ENCODE measurements around the gene TBX18.
A peak's percentile ranks its signal among the peaks of the same experiment; 100 is the strongest.

Gene TBX18

DNA sequence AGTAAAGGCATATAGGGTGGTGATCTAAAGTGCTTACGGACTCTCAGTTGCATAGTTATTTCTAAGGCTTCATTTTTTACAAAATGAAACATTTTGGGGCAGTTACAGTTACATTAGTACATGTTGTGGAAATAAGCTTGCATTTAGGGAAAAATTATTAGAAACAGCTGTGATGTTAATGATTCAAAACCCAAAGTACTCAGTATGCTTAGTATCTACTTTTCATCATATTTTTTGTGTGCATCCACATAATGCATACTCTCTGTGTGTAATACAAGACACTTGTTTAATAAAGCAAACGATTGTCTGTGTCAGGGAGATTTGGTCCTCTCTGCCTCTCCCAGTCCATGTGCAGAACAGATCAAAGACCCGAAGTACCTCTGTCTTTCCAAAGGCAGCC lies 11.4 kb upstream of the TBX18 start:
- Mint-ChIP-seq H3K4me3 (no peak overlapping the region), H3K27me3 (ENCODE audit: low read depth, poor library complexity) (peaks cover 96% of the 10 kb centered on the region)
- TF ChIP-seq, protein P1, sequence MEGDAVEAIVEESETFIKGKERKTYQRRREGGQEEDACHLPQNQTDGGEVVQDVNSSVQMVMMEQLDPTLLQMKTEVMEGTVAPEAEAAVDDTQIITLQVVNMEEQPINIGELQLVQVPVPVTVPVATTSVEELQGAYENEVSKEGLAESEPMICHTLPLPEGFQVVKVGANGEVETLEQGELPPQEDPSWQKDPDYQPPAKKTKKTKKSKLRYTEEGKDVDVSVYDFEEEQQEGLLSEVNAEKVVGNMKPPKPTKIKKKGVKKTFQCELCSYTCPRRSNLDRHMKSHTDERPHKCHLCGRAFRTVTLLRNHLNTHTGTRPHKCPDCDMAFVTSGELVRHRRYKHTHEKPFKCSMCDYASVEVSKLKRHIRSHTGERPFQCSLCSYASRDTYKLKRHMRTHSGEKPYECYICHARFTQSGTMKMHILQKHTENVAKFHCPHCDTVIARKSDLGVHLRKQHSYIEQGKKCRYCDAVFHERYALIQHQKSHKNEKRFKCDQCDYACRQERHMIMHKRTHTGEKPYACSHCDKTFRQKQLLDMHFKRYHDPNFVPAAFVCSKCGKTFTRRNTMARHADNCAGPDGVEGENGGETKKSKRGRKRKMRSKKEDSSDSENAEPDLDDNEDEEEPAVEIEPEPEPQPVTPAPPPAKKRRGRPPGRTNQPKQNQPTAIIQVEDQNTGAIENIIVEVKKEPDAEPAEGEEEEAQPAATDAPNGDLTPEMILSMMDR (IDR thresholded peaks at IDR 0.05) = no peak

DNA sequence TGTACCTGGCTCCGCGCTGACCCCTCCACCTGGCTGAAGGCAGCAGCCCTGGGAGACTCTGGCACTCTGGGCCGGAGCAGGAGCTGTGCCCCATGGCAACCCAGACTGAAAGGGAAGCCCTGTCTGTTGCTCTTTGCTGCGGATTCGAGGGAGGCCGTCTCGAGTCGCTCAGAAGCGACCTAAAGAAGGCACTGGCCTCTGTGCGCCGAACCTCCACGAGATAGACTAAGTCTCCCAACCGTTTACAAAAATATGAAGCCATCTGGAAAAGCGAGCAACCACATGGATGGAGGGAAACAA lies 10.5 kb upstream of the TBX18 start:
- DNase-seq = no peak
- Mint-ChIP-seq H3K9me3 (no peaks in the 10 kb centered on the region), H3K4me3 (peak overlapping the region; percentile 60), H3K36me3 (ENCODE audit: low read depth) (no peaks in the 10 kb centered on the region), H3K27me3 (ENCODE audit: low read depth, poor library complexity) (peaks cover 96% of the 10 kb centered on the region), H3K4me1 (peaks cover 14% of the 10 kb centered on the region), H3K27ac (no peak overlapping the region)
- TF ChIP-seq, protein P1 (IDR thresholded peaks at IDR 0.05) = peak; percentile 11

More for the DNA sequence above, 11.4 kb upstream of the TBX18 start:
- H3K4me1 Mint-ChIP-seq = peaks cover 14% of the 10 kb centered on the region
- no peak for DNase-seq
- H3K9me3 Mint-ChIP-seq = no peaks in the 10 kb centered on the region
- no peak overlapping the region for H3K27ac Mint-ChIP-seq
- no peaks in the 10 kb centered on the region for H3K36me3 Mint-ChIP-seq (ENCODE audit: low read depth)

DNA sequence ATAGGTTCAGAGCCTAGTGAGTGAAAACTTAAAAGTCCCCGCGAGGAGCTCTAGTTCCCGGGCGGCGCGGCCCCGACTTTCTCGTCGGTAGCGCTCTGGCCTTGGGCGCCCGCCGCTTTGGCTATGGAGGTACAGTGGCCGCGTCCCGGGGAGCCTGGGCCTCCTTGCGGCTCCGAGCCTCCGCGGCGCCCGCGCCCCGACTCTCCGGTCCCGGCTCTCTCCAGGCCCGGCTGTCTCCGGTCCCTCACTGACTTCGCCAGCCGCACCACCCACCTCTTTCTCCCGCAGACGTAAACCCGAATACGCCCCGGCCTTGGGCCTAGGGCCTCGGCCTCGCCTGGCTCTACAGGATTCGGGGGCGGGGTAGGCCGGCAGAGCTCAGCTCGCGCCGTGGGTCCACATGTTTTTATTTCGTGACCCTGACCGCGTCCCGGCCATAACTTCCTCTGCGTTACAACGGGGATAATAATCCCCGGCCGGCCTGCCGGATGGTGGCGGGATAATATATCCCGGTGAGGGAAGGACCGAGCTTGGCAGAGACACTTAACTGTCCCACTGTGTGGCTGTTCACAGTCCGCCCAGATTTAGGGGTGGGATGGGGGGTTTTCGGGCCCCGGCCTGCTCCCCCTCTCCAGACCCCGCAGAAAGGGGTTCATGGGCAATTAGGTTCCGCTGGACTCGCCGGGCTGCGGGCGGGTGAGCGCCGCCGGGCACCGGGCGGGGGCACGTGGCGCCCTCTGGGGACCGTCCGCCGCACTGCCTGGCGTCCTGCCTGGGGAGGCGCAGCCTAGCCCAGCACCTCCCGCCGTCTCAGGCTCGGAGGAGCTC lies 10.0 kb upstream of the TBX18 start:
- Mint-ChIP-seq H3K27ac (no peak overlapping the region), H3K9me3 (no peaks in the 10 kb centered on the region)
- DNase-seq = peak; percentile 80

GRCh38 chr6:84773431-84774156 lies 9.2 kb upstream of the TBX18 start:
- TF ChIP-seq, protein P1 (IDR thresholded peaks at IDR 0.05) = no peak
- no peaks in the 10 kb centered on the region for H3K9me3 Mint-ChIP-seq
- H3K4me3 Mint-ChIP-seq = peak overlapping the region; percentile 81
- H3K27ac Mint-ChIP-seq = no peak overlapping the region
- peak; percentile 55 for DNase-seq
- H3K27me3 Mint-ChIP-seq (ENCODE audit: low read depth, poor library complexity) = peaks cover 100% of the 10 kb centered on the region
- no peaks in the 10 kb centered on the region for H3K36me3 Mint-ChIP-seq (ENCODE audit: low read depth)
- peaks cover 24% of the 10 kb centered on the region for H3K4me1 Mint-ChIP-seq

More for the DNA sequence above, 10.0 kb upstream of the TBX18 start:
- Mint-ChIP-seq H3K27me3 (ENCODE audit: low read depth, poor library complexity) (peaks cover 97% of the 10 kb centered on the region), H3K4me1 (peaks cover 16% of the 10 kb centered on the region), H3K4me3 (peak overlapping the region; percentile 81), H3K36me3 (ENCODE audit: low read depth) (no peaks in the 10 kb centered on the region)
- TF ChIP-seq, protein P1 (IDR thresholded peaks at IDR 0.05) = peak; percentile 79

DNA sequence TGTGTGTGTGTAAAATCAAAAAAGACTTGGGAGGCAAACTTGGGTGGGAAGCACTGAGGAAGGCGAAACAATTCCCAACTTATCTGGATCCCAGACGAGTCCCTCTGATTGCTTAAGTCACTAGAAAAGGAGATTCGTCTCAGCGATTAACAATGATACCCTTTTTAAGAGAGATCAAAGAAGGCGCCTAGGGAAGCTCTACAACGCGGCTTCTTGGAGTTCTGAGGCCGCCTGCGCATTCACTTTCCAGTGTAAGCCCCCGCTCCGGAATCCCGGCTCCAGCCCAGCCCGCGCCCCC lies 8.7 kb upstream of the TBX18 start:
- H3K36me3 Mint-ChIP-seq (ENCODE audit: low read depth) = no peaks in the 10 kb centered on the region
- no peak for DNase-seq
- H3K4me3 Mint-ChIP-seq = peak overlapping the region; percentile 81
- peaks cover 100% of the 10 kb centered on the region for H3K27me3 Mint-ChIP-seq (ENCODE audit: low read depth, poor library complexity)
- H3K27ac Mint-ChIP-seq = no peak overlapping the region
- H3K4me1 Mint-ChIP-seq = peaks cover 29% of the 10 kb centered on the region
- TF ChIP-seq, protein P1 (IDR thresholded peaks at IDR 0.05) = no peak
- H3K9me3 Mint-ChIP-seq = no peaks in the 10 kb centered on the region

Data from nephron progenitor cell (in vitro differentiated cells).